ENCODE data around the gene DHRS7C.

Gene DHRS7C

DNA sequence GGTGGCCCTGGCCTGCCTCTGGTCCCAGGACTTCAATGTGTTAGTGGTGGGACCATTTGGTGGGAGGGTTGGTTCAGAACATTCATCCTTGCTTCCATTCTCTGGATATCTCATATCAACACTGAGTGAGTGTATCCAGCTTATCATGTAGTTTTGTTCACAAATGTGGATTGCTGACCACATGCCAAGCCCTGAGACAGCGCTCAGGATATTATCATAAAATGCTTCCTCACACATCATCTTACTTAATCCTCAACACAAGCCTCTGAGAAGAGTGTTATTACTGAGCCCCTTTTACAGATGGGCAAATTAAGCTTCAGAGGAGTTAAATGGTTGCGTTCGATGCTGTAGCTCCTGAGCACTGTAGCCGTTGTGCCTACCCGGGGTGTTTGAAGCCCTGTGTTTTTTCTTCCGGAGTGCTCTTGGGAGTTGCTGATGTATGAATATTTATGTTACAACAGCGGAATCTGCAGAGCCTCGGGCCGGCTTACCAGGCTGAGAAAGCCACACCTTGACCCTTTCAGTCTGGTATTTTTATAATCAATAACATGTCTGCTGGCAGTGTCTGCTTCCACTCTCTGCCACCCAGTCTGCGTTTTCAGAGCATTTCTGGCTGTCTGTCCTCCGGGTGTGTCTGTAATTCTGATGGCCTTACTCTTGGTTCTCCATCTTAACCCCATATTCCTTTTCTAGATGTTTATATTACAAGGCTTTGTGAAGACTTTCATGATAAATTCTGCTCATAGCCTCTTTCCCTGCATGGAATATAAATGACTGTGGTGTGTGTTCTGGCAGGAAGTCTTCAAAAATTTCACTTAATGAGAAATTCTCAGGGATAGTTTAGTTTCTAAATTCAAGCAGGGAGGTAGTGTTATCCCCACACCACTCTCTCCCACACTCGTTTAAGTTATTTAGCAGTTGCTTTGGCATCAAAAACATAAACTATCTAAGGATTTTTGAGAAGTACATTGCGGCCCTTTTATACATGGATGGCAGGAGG lies 37.2 kb upstream of the DHRS7C start:
- H3K27ac ChIP-seq (ENCODE audit: low read depth, low read length): no peak overlapping the region

DNA sequence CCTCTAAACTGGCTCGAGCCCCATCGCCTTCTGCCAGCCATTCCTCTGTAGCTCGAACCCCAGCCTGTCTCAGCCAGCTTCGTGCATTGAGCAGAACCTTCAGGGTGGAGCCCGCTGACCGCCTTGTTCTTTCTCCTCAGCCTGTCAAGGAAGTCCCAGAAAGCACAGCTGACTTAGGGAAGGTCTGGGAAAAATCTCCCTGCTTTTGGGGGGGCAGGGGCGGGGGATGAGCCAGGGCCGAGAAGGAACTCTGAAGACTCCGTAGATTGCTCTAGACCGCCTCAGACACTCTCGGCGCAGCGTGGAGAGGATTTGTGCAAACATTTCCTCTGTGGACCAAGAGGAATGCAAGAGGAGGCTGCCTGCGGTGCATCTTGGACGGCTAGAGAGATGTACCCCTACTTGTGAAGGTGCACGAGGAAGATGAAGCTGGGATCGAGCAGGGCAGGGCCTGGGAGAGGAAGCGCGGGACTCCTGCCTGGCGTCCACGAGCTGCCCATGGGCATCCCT lies 34.3 kb upstream of the DHRS7C start, which contains the start of gene GLP2R:
TSS of gene GLP2R (plus strand) at position 284 of the 510 bp plus-strand sequence. CDS start at position 424, 140 bp downstream.
- Histone ChIP-seq H3K9me2 (replicated peaks; ENCODE audit: insufficient read depth, low read length) (no peaks in the 10 kb centered on the region), H3K27ac (ENCODE audit: low read depth, low read length) (no peak within 1 kb of the TSS), H3K4me3 (ENCODE audit: insufficient read depth, low read length, poor library complexity, severe bottlenecking) (no peak within 1 kb of the TSS), H3F3A (ENCODE audit: insufficient read depth) (no peaks in the 10 kb centered on the region), H3K79me2 (ENCODE audit: insufficient read depth, low read length) (no peaks in the 10 kb centered on the region), H2AFZ (ENCODE audit: low read depth, low read length, severe bottlenecking) (no peak within 1 kb of the TSS), H3K9me3 (ENCODE audit: insufficient read depth, low read length) (no peaks in the 10 kb centered on the region), H4K20me1 (ENCODE audit: low read depth, low read length) (no peaks in the 10 kb centered on the region), H3K9ac (ENCODE audit: low read length) (no peak within 1 kb of the TSS), H3K27me3 (ENCODE audit: low read length) (no peaks in the 10 kb centered on the region), H3K4me2 (ENCODE audit: low read depth, low read length, poor library complexity, severe bottlenecking) (no peak within 1 kb of the TSS), H3K36me3 (ENCODE audit: low read length) (no peaks in the 10 kb centered on the region)
- no peak for TF ChIP-seq EZH2phosphoT487 (conservative IDR thresholded peaks at IDR 0.05; ENCODE audit: low read length)
- TF ChIP-seq, protein P1, sequence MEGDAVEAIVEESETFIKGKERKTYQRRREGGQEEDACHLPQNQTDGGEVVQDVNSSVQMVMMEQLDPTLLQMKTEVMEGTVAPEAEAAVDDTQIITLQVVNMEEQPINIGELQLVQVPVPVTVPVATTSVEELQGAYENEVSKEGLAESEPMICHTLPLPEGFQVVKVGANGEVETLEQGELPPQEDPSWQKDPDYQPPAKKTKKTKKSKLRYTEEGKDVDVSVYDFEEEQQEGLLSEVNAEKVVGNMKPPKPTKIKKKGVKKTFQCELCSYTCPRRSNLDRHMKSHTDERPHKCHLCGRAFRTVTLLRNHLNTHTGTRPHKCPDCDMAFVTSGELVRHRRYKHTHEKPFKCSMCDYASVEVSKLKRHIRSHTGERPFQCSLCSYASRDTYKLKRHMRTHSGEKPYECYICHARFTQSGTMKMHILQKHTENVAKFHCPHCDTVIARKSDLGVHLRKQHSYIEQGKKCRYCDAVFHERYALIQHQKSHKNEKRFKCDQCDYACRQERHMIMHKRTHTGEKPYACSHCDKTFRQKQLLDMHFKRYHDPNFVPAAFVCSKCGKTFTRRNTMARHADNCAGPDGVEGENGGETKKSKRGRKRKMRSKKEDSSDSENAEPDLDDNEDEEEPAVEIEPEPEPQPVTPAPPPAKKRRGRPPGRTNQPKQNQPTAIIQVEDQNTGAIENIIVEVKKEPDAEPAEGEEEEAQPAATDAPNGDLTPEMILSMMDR (IDR thresholded peaks at IDR 0.05; ENCODE audit: insufficient read depth, low read length, poor library complexity, severe bottlenecking): no peak

More for the DNA sequence above, 37.2 kb upstream of the DHRS7C start:
- no peaks in the 10 kb centered on the region for H3K36me3 ChIP-seq (ENCODE audit: low read length)
- no peaks in the 10 kb centered on the region for H3K79me2 ChIP-seq (ENCODE audit: insufficient read depth, low read length)
- no peak overlapping the region for H3K4me3 ChIP-seq (ENCODE audit: insufficient read depth, low read length, poor library complexity, severe bottlenecking)
- H3K4me2 ChIP-seq (ENCODE audit: low read depth, low read length, poor library complexity, severe bottlenecking): no peak overlapping the region
- no peak overlapping the region for H2AFZ ChIP-seq (ENCODE audit: low read depth, low read length, severe bottlenecking)
- no peaks in the 10 kb centered on the region for H3K9me2 ChIP-seq (replicated peaks; ENCODE audit: insufficient read depth, low read length)
- H3K9ac ChIP-seq (ENCODE audit: low read length): no peak overlapping the region
- no peaks in the 10 kb centered on the region for H3K9me3 ChIP-seq (ENCODE audit: insufficient read depth, low read length)
- H4K20me1 ChIP-seq (ENCODE audit: low read depth, low read length): no peaks in the 10 kb centered on the region
- TF ChIP-seq, protein P1 (IDR thresholded peaks at IDR 0.05; ENCODE audit: insufficient read depth, low read length, poor library complexity, severe bottlenecking): no peak
- no peak for TF ChIP-seq EZH2phosphoT487 (conservative IDR thresholded peaks at IDR 0.05; ENCODE audit: low read length)
- no peaks in the 10 kb centered on the region for H3K27me3 ChIP-seq (ENCODE audit: low read length)
- H3F3A ChIP-seq (ENCODE audit: insufficient read depth): no peaks in the 10 kb centered on the region

DNA sequence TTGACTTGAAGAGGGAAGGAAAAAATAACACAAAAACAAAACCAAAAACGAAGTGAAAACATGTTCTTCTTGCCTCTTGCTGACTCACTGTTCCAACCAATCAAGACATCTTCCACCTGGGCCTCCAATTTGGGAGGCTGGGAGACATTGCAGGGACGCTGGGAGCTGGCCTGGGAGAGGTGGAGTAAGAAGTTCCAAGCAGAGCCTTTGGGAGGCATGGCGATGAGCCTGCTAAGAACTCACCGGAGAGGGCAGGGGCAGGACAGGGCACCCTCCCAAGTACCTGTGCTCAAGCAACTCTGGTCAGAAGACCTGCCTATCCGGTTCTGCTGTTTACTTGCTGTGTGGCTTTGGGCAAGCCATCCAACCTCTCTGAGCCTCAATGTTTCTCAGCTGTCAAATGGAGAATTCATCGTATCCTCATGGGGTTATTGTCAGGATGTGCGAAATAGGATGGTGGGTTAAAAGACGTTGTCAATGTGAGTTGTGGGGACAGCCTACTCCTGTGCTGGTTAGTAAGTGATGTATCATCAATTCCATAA lies 33.5 kb upstream of the DHRS7C start:
- no peak overlapping the region for H2AFZ ChIP-seq (ENCODE audit: low read depth, low read length, severe bottlenecking)
- no peak overlapping the region for H3K4me2 ChIP-seq (ENCODE audit: low read depth, low read length, poor library complexity, severe bottlenecking)
- H3K4me3 ChIP-seq (ENCODE audit: insufficient read depth, low read length, poor library complexity, severe bottlenecking): no peak overlapping the region
- H3K9ac ChIP-seq (ENCODE audit: low read length): no peak overlapping the region
- no peaks in the 10 kb centered on the region for H3K36me3 ChIP-seq (ENCODE audit: low read length)
- H3K27me3 ChIP-seq (ENCODE audit: low read length): no peaks in the 10 kb centered on the region
- TF ChIP-seq EZH2phosphoT487 (conservative IDR thresholded peaks at IDR 0.05; ENCODE audit: low read length): no peak
- TF ChIP-seq, protein P1 (IDR thresholded peaks at IDR 0.05; ENCODE audit: insufficient read depth, low read length, poor library complexity, severe bottlenecking): no peak
- no peak overlapping the region for H3K27ac ChIP-seq (ENCODE audit: low read depth, low read length)
- no peaks in the 10 kb centered on the region for H4K20me1 ChIP-seq (ENCODE audit: low read depth, low read length)
- H3K9me3 ChIP-seq (ENCODE audit: insufficient read depth, low read length): no peaks in the 10 kb centered on the region
- H3K79me2 ChIP-seq (ENCODE audit: insufficient read depth, low read length): no peaks in the 10 kb centered on the region
- H3F3A ChIP-seq (ENCODE audit: insufficient read depth): no peaks in the 10 kb centered on the region
- H3K9me2 ChIP-seq (replicated peaks; ENCODE audit: insufficient read depth, low read length): no peaks in the 10 kb centered on the region

All from SU-DHL-6 (cell line).